GM12891 (cell line): ENCODE data around the gene IPO4.

Source experiments
- POLR2A ChIP-seq: IDR thresholded peaks from 2 replicates; pipeline ENCODE4 v1.6.1; 2011; ENCODE audit warnings: low read depth, low read length, control low read depth
- POLR2AphosphoS5 ChIP-seq: IDR thresholded peaks from 2 replicates; pipeline ENCODE4 v1.6.1; 2011; ENCODE audit warnings: low read depth, low read length, control low read depth
- TAF1 ChIP-seq: IDR thresholded peaks from 2 replicates; pipeline ENCODE4 v1.6.1; 2011; ENCODE audit warnings: low read depth, low read length, control low read depth

GRCh38 chr14:24179961-24180796, 8.4 kb downstream of the IPO4 start:
- TF ChIP-seq POLR2A: no peak
- TF ChIP-seq POLR2AphosphoS5: no peak
- TF ChIP-seq TAF1: no peak
